Measurements from ENCODE around the gene SSH3. TPM values are rescaled to one million over a fixed set of nuclear protein-coding genes. Genes with fewer than 3 reads are reported as not detected.

Gene SSH3
- total RNA-seq, 1 donor from 2014 or later: 20.1 TPM

GRCh38 chr11:67355023-67355793 lies 51.9 kb downstream of the SSH3 start:
- TF ChIP-seq EZH2 (IDR thresholded peaks at IDR 0.05; ENCODE audit: insufficient read depth, low read length): no peak
- TF ChIP-seq, protein P1, sequence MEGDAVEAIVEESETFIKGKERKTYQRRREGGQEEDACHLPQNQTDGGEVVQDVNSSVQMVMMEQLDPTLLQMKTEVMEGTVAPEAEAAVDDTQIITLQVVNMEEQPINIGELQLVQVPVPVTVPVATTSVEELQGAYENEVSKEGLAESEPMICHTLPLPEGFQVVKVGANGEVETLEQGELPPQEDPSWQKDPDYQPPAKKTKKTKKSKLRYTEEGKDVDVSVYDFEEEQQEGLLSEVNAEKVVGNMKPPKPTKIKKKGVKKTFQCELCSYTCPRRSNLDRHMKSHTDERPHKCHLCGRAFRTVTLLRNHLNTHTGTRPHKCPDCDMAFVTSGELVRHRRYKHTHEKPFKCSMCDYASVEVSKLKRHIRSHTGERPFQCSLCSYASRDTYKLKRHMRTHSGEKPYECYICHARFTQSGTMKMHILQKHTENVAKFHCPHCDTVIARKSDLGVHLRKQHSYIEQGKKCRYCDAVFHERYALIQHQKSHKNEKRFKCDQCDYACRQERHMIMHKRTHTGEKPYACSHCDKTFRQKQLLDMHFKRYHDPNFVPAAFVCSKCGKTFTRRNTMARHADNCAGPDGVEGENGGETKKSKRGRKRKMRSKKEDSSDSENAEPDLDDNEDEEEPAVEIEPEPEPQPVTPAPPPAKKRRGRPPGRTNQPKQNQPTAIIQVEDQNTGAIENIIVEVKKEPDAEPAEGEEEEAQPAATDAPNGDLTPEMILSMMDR (IDR thresholded peaks at IDR 0.05; ENCODE audit: insufficient read depth, low read depth, low read length): no peak
- no peaks in the 10 kb centered on the region for H3K27me3 Mint-ChIP-seq (ENCODE audit: low read depth, unreplicated experiment)
- no peaks in the 10 kb centered on the region for H3K36me3 ChIP-seq (ENCODE audit: insufficient read depth, low read length)
- DNase-seq (ENCODE audit: low read depth) (no peak), FAIRE-seq (no peak)
- peaks cover 9% of the 10 kb centered on the region for H4K20me1 ChIP-seq (ENCODE audit: insufficient read depth, low read length)
- H3K4me2 ChIP-seq (ENCODE audit: low read length): peak overlapping the region; percentile 98
- H2AFZ ChIP-seq (ENCODE audit: low read depth, low read length): no peak overlapping the region
- peaks cover 22% of the 10 kb centered on the region for H3K79me2 ChIP-seq (ENCODE audit: insufficient read depth, low read length)
- peak overlapping the region; percentile 64 for H3K4me3 Mint-ChIP-seq (ENCODE audit: unreplicated experiment)
- H3K9ac ChIP-seq (ENCODE audit: low read length): peak overlapping the region; percentile 80
- peaks cover 63% of the 10 kb centered on the region for H3K4me1 ChIP-seq (ENCODE audit: insufficient read depth, low read length)
- H3K27me3 ChIP-seq (ENCODE audit: insufficient read depth, low read length): no peaks in the 10 kb centered on the region
- H3K36me3 Mint-ChIP-seq (ENCODE audit: low read depth, unreplicated experiment): peaks cover 2% of the 10 kb centered on the region
- no peaks in the 10 kb centered on the region for H3K9me3 ChIP-seq (ENCODE audit: insufficient read depth, low read depth, low read length)
- H3K9me3 Mint-ChIP-seq (ENCODE audit: unreplicated experiment): no peaks in the 10 kb centered on the region
- peak overlapping the region; percentile 95 for H3K27ac ChIP-seq (ENCODE audit: low read depth, low read length)
- H3K27ac Mint-ChIP-seq (ENCODE audit: unreplicated experiment): peak overlapping the region; percentile 99
- no peak overlapping the region for H3K4me3 ChIP-seq (ENCODE audit: insufficient read depth, low read depth, low read length)
- peaks cover 52% of the 10 kb centered on the region for H3K4me1 Mint-ChIP-seq (ENCODE audit: low read depth, unreplicated experiment)

- DNase-seq (ENCODE audit: low read depth): no peak
- Mint-ChIP-seq H3K27me3 (ENCODE audit: low read depth, unreplicated experiment) (no peaks in the 10 kb centered on the region), H3K9me3 (ENCODE audit: unreplicated experiment) (no peaks in the 10 kb centered on the region), H3K4me1 (ENCODE audit: low read depth, unreplicated experiment) (peaks cover 51% of the 10 kb centered on the region), H3K36me3 (ENCODE audit: low read depth, unreplicated experiment) (peaks cover 2% of the 10 kb centered on the region), H3K4me3 (ENCODE audit: unreplicated experiment) (no peak overlapping the region), H3K27ac (ENCODE audit: unreplicated experiment) (peak overlapping the region; percentile 72)
- Histone ChIP-seq H3K9me3 (ENCODE audit: insufficient read depth, low read depth, low read length) (no peaks in the 10 kb centered on the region), H2AFZ (ENCODE audit: low read depth, low read length) (no peak overlapping the region), H3K36me3 (ENCODE audit: insufficient read depth, low read length) (no peaks in the 10 kb centered on the region), H3K79me2 (ENCODE audit: insufficient read depth, low read length) (peaks cover 22% of the 10 kb centered on the region), H3K4me1 (ENCODE audit: insufficient read depth, low read length) (peaks cover 63% of the 10 kb centered on the region), H3K9ac (ENCODE audit: low read length) (peak overlapping the region; percentile 80), H3K27me3 (ENCODE audit: insufficient read depth, low read length) (no peaks in the 10 kb centered on the region), H3K4me2 (ENCODE audit: low read length) (peak overlapping the region; percentile 98), H3K27ac (ENCODE audit: low read depth, low read length) (peak overlapping the region; percentile 95), H4K20me1 (ENCODE audit: insufficient read depth, low read length) (peaks cover 8% of the 10 kb centered on the region), H3K4me3 (ENCODE audit: insufficient read depth, low read depth, low read length) (no peak overlapping the region)
- no peak for TF ChIP-seq EZH2 (IDR thresholded peaks at IDR 0.05; ENCODE audit: insufficient read depth, low read length)
- TF ChIP-seq, protein P1 (IDR thresholded peaks at IDR 0.05; ENCODE audit: insufficient read depth, low read depth, low read length): no peak
- FAIRE-seq: no peak
Measured at GRCh38 chr11:67355794-67356386, 52.6 kb downstream of the SSH3 start.
